GM23338 (cell line): Measurements from ENCODE around the gene PARP8. TPM values are rescaled to one million over a fixed set of nuclear protein-coding genes. Genes with fewer than 3 reads are reported as not detected.

Source experiments
- ATAC-seq: fragments of 200-7000 bp; cut with Tn5 transposase; 3 replicates; pipeline ENCODE4 v1.9.1; 2020
- DNase-seq: peaks from one replicate; pipeline ENCODE4 v3.0.0-alpha.2; 2015; ENCODE audit warnings: low spot score
- H2AFZ ChIP-seq: fragments of 200-600 bp; sonication (generic); 2 replicates; pipeline ENCODE4 v1.8.0; 2016; ENCODE audit warnings: antibody characterized with exemption, mild to moderate bottlenecking, moderate library complexity
- H3F3A ChIP-seq: fragments of 200-600 bp; sonication (generic); replicated peaks from 2 replicates; pipeline ENCODE4 v1.8.0; 2017; ENCODE audit warnings: antibody characterized with exemption, mixed run types, low read depth
- H3K27ac ChIP-seq: fragments of 200-600 bp; sonication (generic); 2 replicates; pipeline ENCODE4 v1.6.1; 2016; ENCODE audit warnings: low read depth
- H3K27me3 ChIP-seq: fragments of 200-600 bp; sonication (generic); 2 replicates; pipeline ENCODE4 v1.8.0; 2016; ENCODE audit warnings: mild to moderate bottlenecking, mixed run types, moderate library complexity; ENCODE audit not compliant: insufficient read depth
- H3K36me3 ChIP-seq: fragments of 200-600 bp; sonication (generic); 2 replicates; pipeline ENCODE4 v1.8.0; 2016; ENCODE audit warnings: mild to moderate bottlenecking; ENCODE audit not compliant: insufficient read depth
- H3K4me1 ChIP-seq: fragments of 200-600 bp; sonication (generic); 2 replicates; pipeline ENCODE4 v1.8.0; 2016; ENCODE audit warnings: mild to moderate bottlenecking, moderate library complexity; ENCODE audit not compliant: insufficient read depth
- H3K4me2 ChIP-seq: fragments of 200-600 bp; sonication (generic); 2 replicates; pipeline ENCODE4 v1.7.1; 2017; ENCODE audit warnings: mixed run types
- H3K4me3 ChIP-seq: fragments of 200-600 bp; sonication (generic); 2 replicates; pipeline ENCODE4 v1.6.1; 2016; ENCODE audit warnings: mixed run types
- H3K79me2 ChIP-seq: fragments of 200-600 bp; sonication (generic); replicated peaks from 2 replicates; pipeline ENCODE4 v1.8.0; 2017; ENCODE audit warnings: mild to moderate bottlenecking; ENCODE audit not compliant: insufficient read depth
- H3K9me2 ChIP-seq: fragments of 200-600 bp; sonication (generic); 2 replicates; pipeline ENCODE4 v1.8.0; 2017; ENCODE audit not compliant: insufficient read depth
- H4K20me1 ChIP-seq: fragments of 200-600 bp; sonication (generic); replicated peaks from 2 replicates; pipeline ENCODE4 v1.8.0; 2017; ENCODE audit warnings: mild to moderate bottlenecking; ENCODE audit not compliant: insufficient read depth
- H3K27ac Mint-ChIP-seq: 2 replicates; pipeline ENCODE4 v1.8.0; 2020; ENCODE audit warnings: inconsistent platforms, mild to moderate bottlenecking, moderate library complexity, mixed read lengths
- H3K27me3 Mint-ChIP-seq: 3 replicates; pipeline ENCODE4 v1.8.0; 2022; ENCODE audit warnings: low read depth, mild to moderate bottlenecking, moderate library complexity, mixed read lengths, inconsistent platforms; ENCODE audit not compliant: insufficient read depth, poor library complexity
- H3K36me3 Mint-ChIP-seq: 3 replicates; pipeline ENCODE4 v1.8.0; 2021; ENCODE audit warnings: low read depth, mild to moderate bottlenecking, inconsistent platforms, moderate library complexity, mixed read lengths
- H3K4me1 Mint-ChIP-seq: 3 replicates; pipeline ENCODE4 v1.8.0; 2020; ENCODE audit warnings: mild to moderate bottlenecking, inconsistent platforms, mixed read lengths
- H3K4me3 Mint-ChIP-seq: 3 replicates; pipeline ENCODE4 v1.8.0; 2021; ENCODE audit warnings: moderate library complexity, mild to moderate bottlenecking, inconsistent platforms, mixed read lengths
- H3K9me3 Mint-ChIP-seq: 3 replicates; pipeline ENCODE4 v1.8.0; 2020; ENCODE audit warnings: moderate library complexity, mild to moderate bottlenecking, inconsistent platforms, mixed read lengths
- CREB1 ChIP-seq: fragments of 250-450 bp; sonication (Bioruptor Pico); IDR thresholded peaks from 2 replicates; pipeline ENCODE4 v1.5.0; 2020; ENCODE audit warnings: low read depth, mild to moderate bottlenecking, moderate library complexity
- CTCF ChIP-seq, 2 experiments: fragments of 200-600 bp in 1 of 2; sonication (generic) in 1 of 2; conservative IDR thresholded peaks; 2 replicates each; pipeline versions ENCODE4 v1.5.1 to v1.6.1; 2016 to 2017; ENCODE audit warnings: antibody characterized with exemption in 2 of 2, low read depth in 2 of 2, mild to moderate bottlenecking in 2 of 2, moderate library complexity in 1 of 2
- EZH2 ChIP-seq: fragments of 200-600 bp; sonication (generic); IDR thresholded peaks from one replicate; pipeline ENCODE4 v1.8.0; 2017; ENCODE audit warnings: antibody characterized with exemption, mild to moderate bottlenecking, low read depth; ENCODE audit not compliant: unreplicated experiment
- EZH2phosphoT487 ChIP-seq: fragments of 200-600 bp; sonication (generic); IDR thresholded peaks from one replicate; pipeline ENCODE4 v1.8.1; 2018; ENCODE audit warnings: antibody characterized with exemption; ENCODE audit not compliant: unreplicated experiment
- JUNB ChIP-seq: IDR thresholded peaks from one replicate; pipeline ENCODE4 v1.6.1; 2016; ENCODE audit warnings: antibody characterized with exemption; ENCODE audit not compliant: unreplicated experiment
- NANOG ChIP-seq: IDR thresholded peaks from 2 replicates; pipeline ENCODE4 v1.6.1; 2016; ENCODE audit warnings: antibody characterized with exemption, borderline replicate concordance
- POLR2AphosphoS5 ChIP-seq: IDR thresholded peaks from 2 replicates; pipeline ENCODE4 v1.6.1; 2016; ENCODE audit warnings: antibody characterized with exemption, low read depth
- REST ChIP-seq: IDR thresholded peaks from one replicate; pipeline ENCODE4 v1.6.1; 2018; ENCODE audit warnings: antibody characterized with exemption; ENCODE audit not compliant: unreplicated experiment
- STAT1 ChIP-seq: IDR thresholded peaks from one replicate; pipeline ENCODE4 v1.6.1; 2016; ENCODE audit warnings: antibody characterized with exemption; ENCODE audit not compliant: unreplicated experiment
- ZNF114 ChIP-seq: fragments of 250-450 bp; sonication (Bioruptor Pico); IDR thresholded peaks from 2 replicates; pipeline ENCODE4 v1.5.0; 2020; ENCODE audit warnings: mild to moderate bottlenecking, moderate library complexity
- ZNF331 ChIP-seq: fragments of 250-450 bp; sonication (Bioruptor Pico); IDR thresholded peaks from 2 replicates; pipeline ENCODE4 v1.5.0; 2020; ENCODE audit warnings: low read depth, mild to moderate bottlenecking, moderate library complexity
- ZNF462 ChIP-seq: fragments of 250-450 bp; sonication (Bioruptor Pico); IDR thresholded peaks from 2 replicates; pipeline ENCODE4 v1.5.0; 2020; ENCODE audit warnings: mild to moderate bottlenecking, moderate library complexity
- polyA plus RNA-seq: library from polyadenylated mRNA; unstranded; fragments of >200 nt; fragmentation: Nextera tagmentation; extraction: Ambion mirVana; gene quantifications from 2 replicates; pipeline ENCODE4 v1.2.1, GENCODE V29; 2016
- total RNA-seq: library from RNA; depleted of rRNA; stranded (reverse); fragments of >200 nt; shearing (Covaris generic); gene quantifications from 2 replicates; pipeline ENCODE4 v1.2.3, GENCODE V29; 2014
- TF ChIP-seq, protein P1 (sequence below): IDR thresholded peaks from 2 replicates; pipeline ENCODE4 v1.6.1; 2016; ENCODE audit warnings: antibody characterized with exemption

The PARP8 gene
- total and polyA plus RNA-seq, 2 experiments from 2014 or later = 13.0 to 25.0 TPM

- no peak overlapping the region for H3K4me3 Mint-ChIP-seq
- no peaks in the 10 kb centered on the region for H3F3A ChIP-seq
- H4K20me1 ChIP-seq = no peaks in the 10 kb centered on the region
- H3K4me2 ChIP-seq = no peak overlapping the region
- DNase-seq = no peak
- no peak for TF ChIP-seq REST
- no peak for TF ChIP-seq NANOG
- TF ChIP-seq POLR2AphosphoS5 = no peak
- TF ChIP-seq EZH2phosphoT487 = no peak
- no peak for TF ChIP-seq ZNF331 (CRISPR knock-in tag)
- no peak for TF ChIP-seq ZNF462 (CRISPR knock-in tag)
- TF ChIP-seq CREB1 (CRISPR knock-in tag) = no peak
- TF ChIP-seq, protein P1, sequence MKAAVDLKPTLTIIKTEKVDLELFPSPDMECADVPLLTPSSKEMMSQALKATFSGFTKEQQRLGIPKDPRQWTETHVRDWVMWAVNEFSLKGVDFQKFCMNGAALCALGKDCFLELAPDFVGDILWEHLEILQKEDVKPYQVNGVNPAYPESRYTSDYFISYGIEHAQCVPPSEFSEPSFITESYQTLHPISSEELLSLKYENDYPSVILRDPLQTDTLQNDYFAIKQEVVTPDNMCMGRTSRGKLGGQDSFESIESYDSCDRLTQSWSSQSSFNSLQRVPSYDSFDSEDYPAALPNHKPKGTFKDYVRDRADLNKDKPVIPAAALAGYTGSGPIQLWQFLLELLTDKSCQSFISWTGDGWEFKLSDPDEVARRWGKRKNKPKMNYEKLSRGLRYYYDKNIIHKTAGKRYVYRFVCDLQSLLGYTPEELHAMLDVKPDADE = no peak
- TF ChIP-seq STAT1 = no peak
- no peak for TF ChIP-seq JUNB
- TF ChIP-seq EZH2 = no peak
- TF ChIP-seq ZNF114 (CRISPR knock-in tag) = no peak
- no peak for TF ChIP-seq CTCF (conservative IDR thresholded peaks at IDR 0.05; ENCODE audit: low read depth in 2 of 2)
- H2AFZ ChIP-seq = no peak overlapping the region
- no peaks in the 10 kb centered on the region for H3K4me1 ChIP-seq
- H3K36me3 ChIP-seq = no peaks in the 10 kb centered on the region
- H3K4me3 ChIP-seq = no peak overlapping the region
- no peaks in the 10 kb centered on the region for H3K4me1 Mint-ChIP-seq
- H3K9me3 Mint-ChIP-seq = no peaks in the 10 kb centered on the region
- H3K36me3 Mint-ChIP-seq = no peaks in the 10 kb centered on the region
- no peaks in the 10 kb centered on the region for H3K79me2 ChIP-seq
- H3K27ac Mint-ChIP-seq = no peak overlapping the region
- ATAC-seq = no peak
- peaks cover 4% of the 10 kb centered on the region for H3K27me3 Mint-ChIP-seq
- no peak overlapping the region for H3K27ac ChIP-seq
- H3K9me2 ChIP-seq = peaks cover 2% of the 10 kb centered on the region; the same call in 1 of the 2 replicates
- no peaks in the 10 kb centered on the region for H3K27me3 ChIP-seq
These were observed 187.6 kb downstream of the PARP8 start for GRCh38 chr5:50854082-50854481.
